ENCODE results near the gene IMMP2L.

- TF ChIP-seq CTCF (IDR thresholded peaks at IDR 0.05) (no peak), REST (IDR thresholded peaks at IDR 0.05; ENCODE audit: insufficient read depth in 1 of 2, low read depth in 2 of 2, low read length in 1 of 2) (no peak), POLR2AphosphoS5 (IDR thresholded peaks at IDR 0.05; ENCODE audit: low read depth, low read length) (no peak), SIN3A (IDR thresholded peaks at IDR 0.05; ENCODE audit: borderline replicate concordance, insufficient read depth, low read depth, low read length) (no peak)
These were observed 25.2 kb upstream of the IMMP2L start for GRCh38 chr7:111587410-111588064.
